OCI-LY1 (cell line): Measurements from ENCODE around the gene MEDAG.

Experiments used
- CTCF ChIP-seq: fragments of 200-600 bp; sonication (generic), shearing (Covaris generic); IDR thresholded peaks from 2 replicates; pipeline ENCODE4 v1.5.1; 2017; ENCODE audit warnings: mild to moderate bottlenecking, antibody characterized with exemption, low read length, moderate library complexity, mixed read lengths
- EZH2 ChIP-seq: fragments of 200-600 bp; sonication (generic), shearing (Covaris generic); IDR thresholded peaks from 2 replicates; pipeline ENCODE4 v1.8.0; 2017; ENCODE audit warnings: borderline replicate concordance, mixed run types, mild to moderate bottlenecking, antibody characterized with exemption, low read length, moderate library complexity, mixed read lengths

GRCh38 chr13:30927595-30927994 is 21.5 kb downstream of the MEDAG start:
- TF ChIP-seq CTCF (no peak), EZH2 (no peak)
